GM19023 (cell line): ENCODE measurements around the gene AKR7A2.

Source experiments
- ATAC-seq: cut with Tn5 transposase; IDR thresholded peaks from one replicate; pipeline ENCODE4 v1.9.1; 2021; ENCODE audit warnings: mild to moderate bottlenecking, moderate library complexity; ENCODE audit not compliant: unreplicated experiment

The AKR7A2 gene

DNA sequence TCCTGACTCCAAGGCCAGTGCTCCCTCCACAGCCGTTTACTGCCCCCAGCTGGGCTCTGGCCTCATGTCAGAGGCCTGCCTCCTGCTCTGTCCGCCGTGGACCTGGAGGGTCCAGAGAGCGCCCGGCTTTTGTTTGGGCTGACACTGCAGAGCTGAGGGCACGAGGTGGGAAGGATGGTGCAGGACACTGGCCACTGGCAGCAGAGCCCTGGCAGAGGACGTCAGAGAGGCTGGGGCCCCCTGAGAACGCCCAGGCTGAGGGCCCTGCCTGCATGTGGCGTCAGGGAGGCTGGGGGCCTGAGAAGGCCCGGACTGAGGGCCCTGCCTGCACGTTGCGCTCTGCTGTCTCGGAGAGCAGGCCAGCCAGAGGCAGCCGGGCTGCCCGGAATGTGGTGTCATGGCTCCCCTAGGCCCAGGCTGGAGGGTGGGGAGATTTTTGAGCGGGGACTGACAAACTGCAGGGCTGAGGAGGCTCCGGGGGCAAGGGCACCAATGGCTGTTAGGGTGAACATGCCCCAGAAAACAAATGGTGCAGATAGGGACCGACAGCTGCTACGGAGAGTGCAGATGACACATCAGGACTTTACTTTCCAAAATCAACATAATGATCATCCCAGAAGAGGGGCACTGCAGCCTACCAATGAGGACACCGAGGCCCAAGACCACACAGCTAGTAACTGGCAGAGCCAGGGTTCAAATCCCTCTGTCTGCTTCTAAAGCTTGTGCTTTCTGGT lies 31.8 kb upstream of the AKR7A2 start:
- ATAC-seq, result no peak

DNA sequence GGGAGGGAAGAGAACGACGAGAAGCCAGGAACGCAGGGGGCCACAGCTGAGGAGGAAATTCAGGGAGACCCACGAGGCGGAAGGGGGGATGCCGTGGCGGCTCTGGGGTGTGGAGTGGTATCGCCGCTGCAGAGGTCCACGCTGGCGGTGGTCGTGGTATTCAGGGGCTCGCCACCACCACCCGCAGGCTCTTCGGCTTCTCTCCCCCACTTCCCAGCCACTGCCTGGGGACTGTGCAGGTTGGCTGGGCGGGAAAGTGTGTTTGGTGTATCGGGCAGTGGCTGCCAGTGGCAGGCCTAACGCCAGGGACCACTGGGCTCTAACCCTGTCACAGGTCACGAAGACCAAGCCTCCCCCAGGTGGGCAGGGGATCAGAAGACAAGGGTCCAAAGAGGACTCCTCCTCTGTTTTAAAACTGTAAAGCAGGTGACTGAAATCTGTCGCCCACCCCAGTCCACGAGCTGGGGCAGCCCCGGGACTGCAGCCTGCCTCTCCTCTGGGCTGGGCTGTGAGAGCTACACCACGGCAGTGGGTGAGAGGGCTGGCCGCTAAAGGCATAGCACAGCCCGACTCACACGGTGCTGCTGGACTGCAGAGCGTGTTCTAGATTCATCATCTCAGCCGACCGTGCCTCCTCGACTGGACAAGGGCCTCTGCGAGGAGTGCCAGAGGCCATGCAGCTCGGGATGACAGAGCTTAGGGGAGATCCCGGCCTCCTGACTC lies 31.1 kb upstream of the AKR7A2 start:
- ATAC-seq, result no peak

DNA sequence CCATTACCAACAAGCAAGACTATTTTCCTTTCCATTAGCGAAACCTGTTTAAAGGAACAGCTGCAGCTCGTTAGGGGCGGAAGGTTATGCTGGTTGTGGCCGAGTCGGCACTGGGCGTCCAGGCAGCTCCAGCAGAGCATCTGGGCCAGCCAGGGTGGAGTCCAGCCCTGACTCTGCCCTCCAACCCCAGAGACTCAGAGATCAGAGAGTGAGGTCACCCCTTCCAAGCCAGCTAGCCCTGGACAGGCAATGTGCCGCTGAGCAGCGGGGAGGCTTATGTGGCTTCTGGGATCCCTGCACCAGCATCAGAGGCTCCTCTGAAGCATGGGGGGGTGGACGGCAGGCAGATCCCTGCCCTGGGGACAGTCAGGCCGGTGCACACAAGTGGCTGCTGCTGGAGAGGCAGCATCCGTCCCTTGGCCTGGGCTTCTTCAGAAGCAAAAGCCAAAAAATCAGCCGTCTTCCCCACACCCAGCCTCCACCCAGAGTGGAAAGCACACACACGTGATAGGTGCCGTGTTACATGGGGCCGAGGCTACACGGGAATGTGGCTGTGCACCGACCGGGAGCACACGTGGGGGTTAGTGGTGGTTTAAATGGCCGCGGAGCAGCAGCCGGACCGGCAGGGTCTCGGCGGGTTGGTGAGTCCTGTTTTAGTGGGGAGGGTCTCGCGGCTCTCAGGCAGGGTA lies 30.3 kb upstream of the AKR7A2 start:
- no peak for ATAC-seq

DNA sequence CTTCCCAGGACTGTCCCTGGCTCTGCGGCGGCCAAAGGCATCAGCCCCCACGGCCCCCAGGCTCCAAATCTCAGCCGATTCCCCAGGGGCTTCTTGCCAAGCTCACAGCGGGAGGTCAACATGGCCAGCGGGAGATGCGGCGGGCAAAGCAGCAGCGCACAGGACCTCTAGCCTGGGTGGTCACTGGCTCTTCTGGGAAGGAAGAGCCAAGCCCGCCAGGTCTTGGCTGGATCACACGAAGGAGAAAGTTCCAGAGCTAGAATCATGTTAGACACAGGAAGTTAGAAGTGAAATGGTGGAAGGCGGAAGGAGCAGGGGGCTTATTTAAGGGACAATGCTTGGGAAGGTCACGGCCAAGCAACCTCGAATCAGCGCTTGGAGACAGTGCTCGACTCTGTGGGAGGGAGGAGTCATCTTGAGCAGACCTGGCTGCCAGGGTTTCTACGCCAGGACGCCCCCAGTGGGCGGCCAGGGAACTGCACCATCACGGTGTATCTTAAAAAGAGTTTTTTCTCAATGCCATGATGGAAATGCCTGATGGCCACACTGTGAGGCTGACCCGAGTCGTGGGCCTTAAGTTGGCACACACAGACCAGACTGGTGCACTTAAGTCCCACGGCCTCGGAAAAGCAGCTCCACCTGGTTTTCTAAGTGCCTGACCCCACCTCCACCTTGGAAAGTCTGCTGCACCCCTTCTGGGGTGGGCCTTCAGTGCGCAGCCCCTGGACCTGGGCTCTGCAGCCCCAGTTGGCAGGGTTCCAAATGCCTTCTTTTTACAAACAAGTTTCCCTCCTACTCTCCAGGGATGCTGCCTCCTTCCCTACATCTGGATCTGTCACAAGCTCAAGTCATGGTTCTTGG lies 29.5 kb upstream of the AKR7A2 start:
- ATAC-seq, result no peak

DNA sequence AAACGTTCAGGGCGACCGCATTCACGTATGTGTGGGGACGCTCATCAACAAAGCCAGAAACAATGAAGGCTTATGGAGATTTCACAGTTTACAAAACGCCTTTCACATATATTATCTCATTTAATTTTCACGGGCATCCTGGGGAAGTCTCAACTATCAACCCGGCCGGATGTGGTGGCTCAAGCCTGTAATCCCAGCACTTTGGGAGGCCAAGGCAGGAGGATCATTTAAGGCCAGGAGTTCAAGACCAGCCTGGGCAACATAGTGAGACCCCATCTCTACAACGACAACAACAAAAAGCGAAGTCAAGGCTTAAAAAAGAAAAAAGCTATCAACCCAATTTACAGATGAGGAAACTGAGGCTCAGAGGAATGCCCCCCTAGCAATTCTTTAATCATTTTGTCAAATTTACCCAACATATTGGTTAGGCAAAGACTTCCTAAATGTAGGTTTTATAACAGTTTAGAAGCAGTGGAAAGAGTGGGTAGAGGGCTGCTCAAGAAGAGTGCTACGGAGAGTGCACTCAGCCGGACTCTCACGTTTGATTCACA lies 28.5 kb upstream of the AKR7A2 start:
- ATAC-seq, result no peak

DNA sequence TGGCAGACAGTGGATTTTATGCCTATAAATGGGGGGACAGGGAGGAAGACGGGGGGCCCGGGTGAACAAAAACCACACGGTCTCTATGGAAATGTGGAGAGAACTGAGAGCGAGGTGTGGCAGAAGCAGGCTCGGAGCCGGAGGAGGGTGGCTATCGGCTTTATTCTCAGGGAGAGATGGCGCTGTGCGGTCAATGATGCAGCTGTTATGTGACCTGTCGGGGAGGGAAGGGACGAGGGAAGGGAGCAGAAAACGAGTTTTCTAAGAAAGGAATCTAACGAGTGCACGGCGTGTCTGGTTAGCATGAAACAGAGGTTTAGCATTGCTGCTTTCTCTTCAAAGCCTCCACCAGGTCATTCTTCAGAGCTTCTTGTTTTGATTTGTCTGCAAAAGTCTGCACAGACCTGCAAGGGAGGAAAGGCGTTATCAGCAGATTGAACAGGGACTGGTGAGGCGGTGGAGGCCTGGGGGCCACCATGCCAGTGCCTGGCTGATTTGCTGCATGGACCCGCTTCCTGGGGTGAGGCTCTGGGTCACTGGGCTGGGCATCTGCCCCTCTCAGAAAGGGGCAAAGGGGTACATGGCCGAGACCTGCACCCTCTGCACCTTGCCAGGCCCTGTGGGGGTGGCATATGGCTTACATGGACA lies 27.4 kb upstream of the AKR7A2 start:
- no peak for ATAC-seq

DNA sequence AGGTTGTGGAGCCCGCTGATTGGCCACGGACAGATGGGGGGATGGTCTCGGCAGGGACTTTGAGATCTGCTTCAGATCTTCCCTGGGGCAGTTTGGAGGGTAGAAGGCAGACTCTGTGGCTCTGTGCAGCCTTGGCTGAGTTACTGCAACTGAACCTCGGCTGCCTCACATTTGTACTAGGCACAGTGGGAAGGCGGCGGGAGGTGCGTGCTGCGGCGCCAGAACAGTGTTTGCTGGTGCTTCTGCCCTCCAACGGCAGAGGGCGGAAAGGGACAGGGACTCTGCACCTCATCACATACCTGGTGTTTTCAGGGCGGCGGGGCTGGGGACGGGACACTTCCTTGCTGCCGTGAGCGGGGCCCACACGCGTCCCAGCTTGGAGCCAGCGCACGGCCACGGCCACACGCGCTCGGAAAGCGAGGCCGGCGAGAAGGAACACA lies 26.4 kb upstream of the AKR7A2 start:
- ATAC-seq, result no peak

DNA sequence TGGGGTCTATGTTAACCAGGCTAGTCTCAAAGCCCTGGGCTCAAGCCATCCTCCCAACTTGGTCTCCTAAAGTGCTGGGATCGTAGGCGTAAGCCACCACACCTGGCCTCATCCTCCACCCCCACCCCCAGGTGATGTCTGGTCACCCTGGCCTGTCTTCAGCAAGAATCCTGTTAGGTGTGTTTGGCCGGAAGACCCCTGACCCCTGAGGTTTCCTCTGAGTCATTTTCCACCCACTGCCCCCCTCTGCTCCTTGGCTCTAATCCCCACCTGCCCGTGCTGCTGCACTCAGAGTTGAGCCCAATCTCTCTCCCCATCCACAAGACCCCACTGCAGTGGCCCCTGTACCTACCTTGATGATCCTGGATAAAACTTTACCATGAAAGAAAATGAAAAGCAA lies 25.3 kb upstream of the AKR7A2 start:
- ATAC-seq, result no peak

DNA sequence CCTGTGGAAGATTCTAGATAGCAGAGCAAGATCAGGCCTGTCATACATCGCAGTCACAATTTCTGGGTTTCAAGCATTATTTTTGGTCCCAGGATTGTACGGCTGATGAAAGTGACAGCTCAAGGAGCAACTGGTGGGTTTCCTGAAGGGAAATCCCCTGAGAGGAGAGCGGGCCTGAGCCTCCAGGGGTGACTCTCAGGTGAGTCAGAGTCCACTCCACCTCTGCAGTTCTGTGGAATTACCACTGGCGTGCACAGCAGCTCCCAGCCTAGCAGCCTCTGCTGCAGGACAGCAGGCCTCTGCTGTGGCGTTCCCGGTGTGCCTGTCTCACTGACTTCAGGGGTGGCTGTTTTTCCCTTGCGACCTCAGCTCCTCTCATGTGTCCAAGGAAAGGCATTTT lies 24.6 kb upstream of the AKR7A2 start:
- no peak for ATAC-seq

DNA sequence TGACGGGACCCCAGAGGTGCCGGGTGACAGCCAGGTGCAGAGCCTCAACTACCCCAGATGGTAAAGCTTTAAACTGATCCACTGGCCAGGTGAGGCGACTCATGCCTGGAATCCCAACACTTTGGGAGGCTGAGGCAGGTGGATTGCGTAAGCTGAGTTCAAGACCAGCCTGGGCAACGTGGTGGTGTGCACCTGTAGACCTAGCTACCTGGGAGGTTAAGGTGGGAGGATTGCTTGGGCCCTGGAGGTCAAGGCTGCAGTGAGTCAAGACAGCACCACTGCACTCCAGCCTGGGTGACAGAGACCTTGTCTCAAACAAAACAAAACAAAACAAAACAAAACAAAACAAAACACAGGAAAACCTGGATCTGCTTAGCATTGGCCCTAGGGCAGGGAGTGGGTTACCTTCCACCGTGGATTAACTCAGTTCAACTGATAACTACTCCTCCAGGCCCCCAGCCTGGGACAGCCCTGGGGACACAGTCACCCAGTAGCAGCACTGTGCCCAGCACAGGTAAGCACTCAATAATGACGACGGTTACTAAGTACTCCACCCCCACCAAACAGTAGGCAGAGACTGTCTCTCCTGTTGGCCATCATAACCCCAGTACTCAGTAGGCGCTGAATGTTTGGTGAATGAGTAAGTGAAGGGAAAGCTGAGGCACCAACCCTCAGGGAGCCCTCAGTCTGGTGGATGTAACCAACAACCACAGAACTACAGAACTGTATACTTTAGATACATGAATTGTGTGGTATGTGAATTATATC lies 21.8 kb upstream of the AKR7A2 start:
- no peak for ATAC-seq

DNA sequence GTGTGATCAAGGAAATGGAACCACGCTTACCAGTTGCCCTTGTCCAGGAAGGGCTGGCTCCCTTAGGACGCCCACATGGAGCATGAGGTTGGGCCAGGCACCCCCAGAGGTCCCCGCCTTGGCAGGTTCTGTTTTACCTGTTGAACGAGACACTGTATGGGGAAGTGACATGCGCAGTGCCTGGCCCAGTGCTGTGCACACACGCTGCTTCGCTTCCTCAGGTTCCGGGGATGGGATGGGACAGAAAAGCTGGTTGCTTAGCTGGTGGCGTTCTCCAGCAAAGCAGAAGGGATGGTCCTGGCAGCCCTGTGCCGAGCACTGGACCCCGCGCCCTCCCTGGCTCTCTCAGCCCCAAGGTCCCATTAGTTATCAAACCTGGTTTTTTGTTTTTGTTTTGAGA lies 20.9 kb upstream of the AKR7A2 start:
- no peak for ATAC-seq

DNA sequence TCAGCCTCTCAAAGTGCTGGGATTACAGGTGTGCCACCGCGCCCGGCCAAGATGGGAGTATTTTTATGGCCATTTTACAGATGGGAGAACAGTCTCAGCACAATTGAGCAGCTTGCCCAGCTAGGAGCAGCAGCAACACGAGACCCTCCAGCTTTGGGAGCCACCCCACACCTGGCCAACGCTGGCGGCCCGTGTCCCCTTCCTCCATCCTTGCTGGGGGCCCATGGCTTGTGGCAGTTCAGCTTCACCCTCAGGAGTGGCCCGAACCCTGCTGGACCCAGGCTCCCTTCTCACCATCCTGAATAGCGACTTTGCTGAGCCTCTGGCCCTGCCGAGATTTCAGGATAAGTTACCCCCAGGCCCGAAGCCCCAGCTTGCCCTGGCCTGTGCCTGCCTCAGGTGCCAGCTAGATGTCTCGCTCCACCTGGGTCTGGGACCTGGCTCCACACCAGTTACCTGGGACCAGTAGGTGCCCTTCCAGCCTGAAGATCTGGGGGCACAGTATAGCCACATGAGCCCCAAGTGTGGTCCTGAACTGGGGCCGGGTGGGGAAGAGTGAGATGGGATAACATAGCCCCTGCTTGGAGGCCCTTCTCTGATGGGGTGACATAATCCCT lies 19.4 kb upstream of the AKR7A2 start:
- no peak for ATAC-seq

DNA sequence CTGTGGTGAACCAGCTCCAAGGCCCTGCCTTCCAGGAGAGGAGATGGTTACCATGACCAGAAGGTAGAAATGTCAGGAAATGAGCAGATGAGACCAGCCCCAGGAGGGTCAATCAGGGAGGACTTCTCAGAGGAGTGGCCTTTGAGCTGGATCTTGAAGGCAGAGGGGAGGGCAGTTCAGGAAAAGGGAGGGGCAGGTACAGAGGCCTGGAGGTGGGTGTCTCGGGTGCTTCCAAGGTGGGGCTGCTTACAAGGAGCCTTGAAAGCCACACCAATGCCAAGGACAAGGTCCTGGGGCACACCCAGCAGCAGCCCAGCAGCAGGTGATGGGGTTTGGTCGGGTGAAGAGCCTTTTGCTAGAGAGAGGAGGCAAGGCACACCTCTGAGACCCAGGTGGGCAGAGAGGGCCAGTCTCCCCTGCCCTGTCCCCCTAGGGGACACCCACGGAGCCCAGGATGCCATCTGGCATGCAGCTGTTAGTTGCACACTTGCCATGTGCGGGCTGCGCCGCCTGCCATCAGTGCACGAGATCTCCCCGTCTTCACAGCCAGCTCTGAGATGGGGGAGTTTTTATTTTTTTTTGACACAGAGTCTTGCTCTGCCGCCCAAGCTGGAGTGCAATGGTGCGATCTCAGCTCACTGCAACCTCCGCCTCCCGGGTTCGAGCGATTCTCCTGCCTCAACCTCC lies 18.6 kb upstream of the AKR7A2 start:
- ATAC-seq, result no peak

DNA sequence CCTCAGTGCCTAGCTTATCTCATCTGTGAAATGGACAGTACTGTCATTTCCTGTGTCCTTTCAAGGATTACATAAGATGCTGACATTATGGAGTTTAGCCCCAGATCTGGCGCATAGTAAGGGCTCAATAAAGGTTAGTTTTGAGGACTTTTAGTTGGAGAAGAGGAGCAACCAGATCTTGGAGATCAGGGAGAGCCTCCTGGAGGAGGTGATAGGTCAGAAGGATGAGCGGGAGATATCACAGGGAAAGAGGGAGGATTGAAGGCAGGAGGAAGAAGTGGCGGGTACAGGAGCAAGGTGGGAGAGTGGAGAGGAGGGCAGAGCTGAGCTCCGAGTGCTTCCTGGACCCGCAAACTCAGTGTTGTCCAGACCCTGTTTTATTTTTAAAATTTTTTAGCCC lies 17.7 kb upstream of the AKR7A2 start:
- no peak for ATAC-seq

DNA sequence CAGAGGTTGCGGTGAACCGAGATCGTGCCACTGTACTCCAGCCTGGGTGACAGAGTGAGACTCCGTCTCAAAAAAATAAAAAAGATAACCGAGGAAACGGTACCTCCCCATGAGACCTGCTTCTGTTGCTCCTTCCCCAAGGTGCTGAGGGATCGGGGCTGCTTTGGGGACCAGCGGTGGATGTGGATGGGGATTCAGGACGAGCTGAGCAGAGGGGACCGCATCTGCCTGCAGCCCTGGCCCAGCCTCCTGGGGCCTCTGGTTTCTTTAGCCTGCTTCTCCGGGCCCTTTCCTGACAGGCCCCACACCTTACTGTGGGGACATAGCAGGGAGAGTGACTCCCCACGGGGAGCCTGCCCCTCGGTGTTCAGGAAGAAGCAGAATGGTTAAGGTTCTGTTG lies 17.2 kb upstream of the AKR7A2 start:
- no peak for ATAC-seq

DNA sequence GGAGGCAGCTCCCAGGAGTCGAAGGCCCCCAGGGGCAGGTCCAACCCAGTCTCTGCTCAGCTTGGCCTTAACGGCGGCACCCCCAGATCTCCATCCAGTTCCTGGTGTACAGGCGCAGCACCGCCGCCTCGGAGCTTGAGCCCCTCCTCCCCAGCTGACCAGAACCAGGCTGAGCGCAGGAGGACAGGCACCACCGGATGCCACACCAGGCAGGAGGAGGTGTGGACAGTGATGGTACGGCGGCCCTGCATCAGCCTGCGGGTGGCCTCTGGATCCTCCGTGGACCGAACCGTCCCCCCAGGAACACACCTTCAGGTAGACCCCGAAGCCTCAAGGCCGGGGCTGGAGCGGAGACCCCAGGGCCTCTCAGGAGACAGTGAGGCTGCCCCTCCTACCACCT lies 16.5 kb upstream of the AKR7A2 start:
- ATAC-seq, result no peak

DNA sequence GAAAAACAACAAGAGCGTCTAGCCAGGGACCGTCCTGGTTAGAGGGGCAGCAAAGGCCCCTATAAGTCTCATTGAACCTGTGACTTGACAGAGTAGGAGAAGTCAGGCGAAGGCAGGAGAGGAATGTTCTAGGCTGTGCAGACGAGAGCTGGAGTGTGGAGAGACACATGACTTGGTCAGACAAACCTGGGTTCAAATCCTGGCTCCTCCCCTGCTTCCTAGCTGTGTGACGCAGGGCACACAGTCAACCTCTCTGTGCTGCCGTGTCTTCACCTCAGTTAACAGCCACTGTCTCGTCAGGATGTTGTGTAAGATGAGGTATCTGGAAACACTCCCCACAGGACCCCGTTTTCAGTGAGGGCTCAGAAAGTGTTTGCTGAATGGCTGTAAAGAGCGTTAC lies 15.8 kb upstream of the AKR7A2 start:
- no peak for ATAC-seq

DNA sequence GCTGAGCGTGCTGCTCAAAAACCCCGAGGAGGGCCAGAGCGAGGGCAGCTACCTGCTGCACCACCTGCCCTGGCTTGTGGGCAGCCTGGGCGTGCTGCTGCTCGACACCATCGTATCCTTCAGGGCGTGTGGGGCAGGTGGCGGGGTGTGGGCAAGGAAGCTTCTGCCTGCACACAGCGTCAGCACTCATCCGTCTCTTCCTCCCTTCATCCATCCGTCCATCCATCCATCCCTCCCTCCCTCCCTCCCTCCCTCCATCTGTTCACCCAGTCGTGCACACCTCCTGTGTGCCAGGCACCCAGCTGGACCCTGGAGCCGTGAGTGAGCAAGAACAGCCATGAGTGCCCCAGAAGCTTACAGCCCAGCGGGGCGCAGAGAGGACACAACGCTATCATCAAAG lies 15.4 kb upstream of the AKR7A2 start:
- ATAC-seq, result no peak

DNA sequence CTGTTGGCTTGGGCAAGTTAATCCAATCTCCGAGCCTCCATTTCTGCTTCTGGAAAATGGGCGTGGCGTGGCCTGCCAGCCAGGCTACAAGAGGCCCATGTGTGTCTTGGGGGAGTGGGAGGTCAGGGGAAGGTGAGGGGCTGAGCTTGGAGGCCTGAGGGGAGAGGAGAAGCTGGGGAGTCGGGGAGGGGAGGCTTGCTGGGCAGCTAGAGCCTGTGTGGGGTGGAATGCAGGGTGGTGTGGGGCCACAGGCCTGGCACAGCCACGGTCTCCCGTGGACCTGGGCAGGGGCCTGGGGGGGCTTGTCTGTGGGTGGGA lies 14.8 kb upstream of the AKR7A2 start:
- ATAC-seq, result no peak
